Right ventricle myocardium superior (tissue), 1 donor: ENCODE measurements around the gene LITAF. TPM values are rescaled to one million over a fixed set of nuclear protein-coding genes. Genes with fewer than 3 reads are reported as not detected.
A peak's percentile ranks its signal among the peaks of the same experiment; 100 is the strongest.
"Not testable (repeated sequence)": the region's sequence is repeated elsewhere in the genome, so short reads cannot be mapped to it uniquely, and the experiment has no call there.

ENCODE experiments used
- ATAC-seq: fragments of 200-7000 bp; cut with Tn5 transposase; one replicate; pipeline ENCODE4 v1.9.1; 2020; ENCODE audit warnings: mild to moderate bottlenecking; ENCODE audit not compliant: poor library complexity
- DNase-seq: peaks from one replicate; pipeline ENCODE4 v3.0.0-alpha.2; 2020
- intact Hi-C: fragments of 100-400 bp; cut with DNase I; formaldehyde crosslinking; loops from one replicate; pipeline ENCODE4 v1.11.2; 2022
- total RNA-seq: library from RNA; stranded (reverse); fragmentation: NEBNext Ultra II Directional; extraction: Animal tissue kit (Norgen Biotek cat#: 25700); gene quantifications from one replicate; pipeline ENCODE4 v1.2.1, GENCODE V29; 2021
- donor health status: DM: no; HTN: yes; CAD: no; lungs with severe emphysema.

LITAF gene
- total RNA-seq, 1 donor from 2014 or later, result 74.3 TPM

DNA sequence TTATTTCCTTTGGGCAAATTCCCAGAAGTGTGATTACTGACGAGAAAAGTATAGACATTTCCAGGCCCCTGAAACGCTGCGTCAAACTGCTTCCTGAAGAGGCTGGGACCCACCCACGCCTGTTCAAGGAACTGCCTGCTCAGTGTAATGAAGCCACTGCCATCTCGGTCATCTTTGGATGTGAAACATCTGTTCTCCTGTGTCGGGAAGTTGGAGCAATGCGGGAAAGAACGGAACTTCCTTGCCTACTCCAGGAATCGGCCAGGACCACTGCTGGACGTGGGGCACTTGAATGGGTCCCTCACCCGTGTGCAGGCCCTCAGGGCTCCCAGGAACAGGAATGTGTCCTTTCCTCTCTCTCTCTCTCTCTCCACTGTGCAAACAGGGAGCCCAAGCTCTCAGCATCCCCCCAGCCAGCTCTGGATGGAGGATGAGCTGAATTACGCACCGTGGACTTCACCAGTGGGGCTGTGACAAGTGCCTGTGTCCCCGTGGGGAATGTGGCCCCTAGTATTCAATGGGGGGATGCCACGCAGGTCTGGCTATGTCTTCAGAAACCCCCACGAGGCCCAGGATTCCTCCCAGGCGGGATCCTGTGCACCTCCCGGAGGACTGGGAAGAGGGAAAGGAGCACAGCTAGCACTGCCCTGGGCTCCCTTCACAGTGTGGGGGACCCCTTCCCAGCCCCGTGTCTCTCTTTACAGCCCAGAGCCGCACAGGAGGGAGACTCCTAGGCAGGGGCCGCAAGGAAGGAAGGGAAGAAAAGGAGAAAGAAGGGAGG, 18.3 kb upstream of the LITAF start:
- intact Hi-C loops, result no loop called here
- ATAC-seq (peak; percentile 89), DNase-seq (peak; percentile 70)

DNA sequence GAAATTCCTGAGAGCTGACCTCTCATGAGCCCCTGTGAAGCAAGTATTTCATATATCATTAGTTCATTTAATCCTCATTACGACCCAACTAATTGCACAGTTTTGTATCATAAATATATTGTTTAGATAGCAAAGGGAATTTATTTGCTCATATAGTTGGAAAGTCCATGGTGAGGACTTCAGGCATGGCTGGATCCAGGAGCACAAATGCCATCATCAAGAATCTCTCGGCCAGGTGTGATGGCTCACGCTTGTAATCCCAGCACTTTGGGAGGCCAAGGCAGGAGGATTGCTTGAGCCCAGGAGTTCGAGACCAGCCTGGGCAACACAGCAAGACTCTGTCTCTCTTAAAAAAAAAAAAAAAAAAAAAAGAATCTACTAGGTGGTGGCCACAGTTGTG, 17.6 kb upstream of the LITAF start:
- DNase-seq, ATAC-seq, intact Hi-C loops: not testable (repeated sequence)

DNA sequence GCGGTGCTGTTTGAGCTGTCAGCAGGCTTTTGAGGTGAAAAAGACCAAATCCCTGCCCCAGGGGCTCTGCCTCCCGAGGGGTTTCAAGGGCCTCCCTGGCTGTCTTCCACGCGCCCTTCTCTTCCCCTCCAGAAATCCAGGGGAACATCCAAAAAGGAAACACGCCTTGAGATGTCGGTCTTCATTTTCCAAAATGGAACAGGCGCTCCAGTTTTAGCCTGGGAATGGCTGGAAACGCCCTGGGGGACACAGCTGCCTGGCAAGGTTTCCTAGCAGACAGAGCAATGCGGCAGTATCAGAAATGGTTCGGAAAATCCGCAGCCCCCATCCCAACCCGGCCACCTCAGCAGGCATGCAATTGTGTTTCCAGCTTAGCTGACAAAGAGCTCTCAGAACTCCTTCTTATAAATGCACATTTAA, 16.6 kb upstream of the LITAF start:
- peak; percentile 40 for ATAC-seq
- DNase-seq, result peak; percentile 65
- intact Hi-C loops, result no loop called here

DNA sequence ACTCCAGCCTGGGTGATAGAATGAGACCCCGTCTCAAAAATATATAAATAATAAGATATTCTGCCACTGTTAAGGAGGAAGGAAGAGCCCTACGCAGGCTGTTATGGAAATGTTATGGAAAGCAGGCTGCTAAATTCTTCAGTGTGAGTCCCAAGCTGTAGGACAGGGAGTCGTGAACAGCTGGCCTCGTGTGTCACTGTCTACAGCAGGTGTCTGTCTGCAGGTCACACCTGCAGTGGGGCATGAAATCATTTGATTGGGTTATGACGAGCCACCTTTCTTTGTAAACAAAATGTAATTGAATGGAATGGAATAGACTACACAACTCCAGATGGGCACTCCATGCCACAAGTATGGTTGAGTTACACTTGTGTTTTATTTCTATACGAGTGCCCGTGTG, 15.6 kb upstream of the LITAF start:
- no peak for ATAC-seq
- intact Hi-C loops, result no loop called here
- no peak for DNase-seq

DNA sequence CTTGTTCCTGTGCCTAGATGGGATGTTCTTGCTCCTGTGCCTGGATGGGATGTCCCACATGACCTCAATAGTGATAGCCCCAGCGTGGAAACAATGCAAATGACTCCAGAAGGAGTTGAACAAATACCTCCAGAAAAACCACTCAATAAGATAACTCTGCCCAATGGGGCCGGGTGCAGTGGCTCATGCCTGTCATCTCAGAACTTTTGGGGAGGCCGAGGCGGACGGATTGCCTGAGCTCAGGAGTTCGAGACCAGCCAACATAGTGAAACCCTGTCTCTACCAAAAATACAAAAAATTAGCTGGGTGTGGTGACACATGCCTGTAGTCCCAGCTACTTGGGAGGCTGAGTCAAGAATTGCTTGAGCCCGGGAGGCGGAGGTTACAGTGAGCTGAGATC, 15.2 kb upstream of the LITAF start:
- ATAC-seq (no peak), DNase-seq (no peak)
- intact Hi-C loops, result no loop called here

DNA sequence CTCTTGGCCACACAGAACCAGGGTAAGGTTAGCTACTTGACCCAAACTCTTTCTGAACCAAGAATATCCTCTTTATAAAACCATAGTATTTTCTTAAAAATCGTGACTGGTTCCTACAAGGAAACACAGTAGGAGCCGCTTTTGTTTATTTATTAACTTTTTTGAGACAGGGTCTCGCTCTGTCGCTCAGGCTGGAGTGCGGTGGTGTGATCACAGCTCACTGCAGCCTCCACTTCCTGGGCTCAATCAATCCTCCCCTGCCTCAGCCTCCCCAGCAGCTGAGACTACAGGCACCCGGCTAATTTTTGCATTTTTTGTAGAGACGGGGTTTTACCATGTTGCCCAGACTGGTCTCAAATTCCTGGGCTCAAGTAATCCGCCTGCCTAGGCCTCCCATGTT, 14.7 kb upstream of the LITAF start:
- intact Hi-C loops, result no loop called here
- DNase-seq, result no peak
- no peak for ATAC-seq

DNA sequence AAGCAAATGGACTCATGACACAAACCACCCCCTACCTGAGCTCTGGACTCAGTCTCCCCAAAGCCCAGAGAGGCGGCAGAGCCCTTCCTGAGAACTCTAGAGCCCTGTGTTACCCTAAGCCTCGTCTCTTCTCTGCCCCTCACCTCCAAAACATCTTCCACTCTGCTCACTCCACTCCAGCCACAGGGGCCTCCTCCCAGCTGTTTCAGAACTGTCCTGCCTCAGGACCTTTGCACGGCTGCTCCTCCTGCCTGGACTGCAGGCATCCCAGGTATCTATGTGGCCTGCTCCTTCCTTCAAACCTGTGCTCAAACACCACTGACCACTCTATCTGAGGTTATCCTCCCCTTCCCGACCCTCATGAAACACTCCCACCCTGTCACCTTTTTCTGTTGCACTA, 12.9 kb upstream of the LITAF start:
- ATAC-seq, result no peak
- intact Hi-C loops, result no loop called here
- no peak for DNase-seq

DNA sequence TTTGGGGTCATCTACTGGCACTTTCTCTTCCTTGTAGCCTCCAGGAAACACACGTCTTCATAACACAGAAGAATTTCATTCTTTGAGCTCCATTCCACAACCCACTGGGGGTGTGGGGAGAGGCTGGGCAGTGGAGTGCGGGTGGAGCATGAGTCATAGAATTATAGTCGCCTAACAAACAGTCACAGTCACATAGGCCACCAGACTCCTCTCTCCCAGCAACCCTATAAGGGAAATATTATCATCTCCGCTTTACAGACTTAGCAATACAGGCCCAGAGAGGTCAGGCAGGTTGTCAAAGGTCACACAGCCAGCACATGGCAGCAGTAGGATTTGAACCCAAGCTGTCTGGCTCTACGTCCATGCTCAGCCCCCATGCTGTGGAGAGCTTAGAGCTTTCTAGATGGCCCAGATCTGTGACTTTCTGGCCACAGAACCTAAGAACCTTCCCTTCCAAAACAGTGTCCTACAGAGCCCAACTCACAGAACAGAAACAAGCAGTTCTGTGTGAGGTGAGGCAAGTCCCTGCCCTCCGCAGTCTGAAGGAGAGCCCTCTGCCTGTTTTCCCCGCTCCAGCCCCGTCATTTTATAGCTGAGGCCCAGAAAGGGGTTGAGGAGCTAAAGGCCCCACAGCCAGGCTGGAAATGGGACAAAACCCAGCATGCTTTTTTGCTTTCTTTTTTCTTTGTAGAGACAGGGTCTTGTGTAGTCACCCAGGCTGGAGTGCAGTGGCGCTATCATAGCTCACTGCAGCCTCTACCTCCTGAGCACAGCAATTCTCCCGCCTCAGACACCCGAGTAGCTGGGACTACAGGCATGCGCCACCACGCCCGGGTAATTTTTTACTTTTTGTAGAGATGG, 10.7 kb upstream of the LITAF start:
- ATAC-seq (no peak), DNase-seq (no peak)
- intact Hi-C loops, result no loop called here

DNA sequence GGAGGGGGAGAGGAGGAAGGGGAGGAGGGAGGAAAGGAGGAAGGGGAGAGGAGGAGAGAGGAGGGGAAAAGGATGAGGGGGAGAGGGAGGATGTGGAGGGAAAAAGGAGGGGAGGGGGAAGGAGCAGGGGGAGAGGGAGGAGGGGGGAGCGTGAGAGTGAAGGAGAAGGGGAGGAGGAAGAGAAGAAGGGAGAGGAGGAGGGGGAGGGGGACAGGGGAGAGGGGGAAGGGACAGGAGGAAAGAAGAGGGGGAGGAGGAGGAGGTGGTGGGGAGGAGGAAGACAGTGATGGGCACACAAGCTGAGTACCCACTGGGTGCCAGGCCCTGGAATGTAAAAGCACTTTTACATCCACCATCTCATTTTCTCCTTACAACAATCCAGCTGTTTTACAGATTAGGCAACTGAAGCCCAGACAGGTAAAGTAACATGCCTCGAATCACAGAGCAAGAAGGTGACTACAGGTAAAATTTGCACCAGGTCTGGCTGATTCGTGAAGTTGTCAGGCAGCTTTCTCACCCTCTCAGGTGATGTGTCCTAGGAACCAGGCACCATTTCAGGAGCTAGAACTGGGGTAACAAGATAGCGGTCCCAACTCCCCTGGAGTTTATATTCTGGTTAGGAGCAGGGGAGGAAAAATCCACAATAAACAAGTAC, 10.0 kb upstream of the LITAF start:
- DNase-seq (no peak), ATAC-seq (no peak)
- intact Hi-C loops, result no loop called here

DNA sequence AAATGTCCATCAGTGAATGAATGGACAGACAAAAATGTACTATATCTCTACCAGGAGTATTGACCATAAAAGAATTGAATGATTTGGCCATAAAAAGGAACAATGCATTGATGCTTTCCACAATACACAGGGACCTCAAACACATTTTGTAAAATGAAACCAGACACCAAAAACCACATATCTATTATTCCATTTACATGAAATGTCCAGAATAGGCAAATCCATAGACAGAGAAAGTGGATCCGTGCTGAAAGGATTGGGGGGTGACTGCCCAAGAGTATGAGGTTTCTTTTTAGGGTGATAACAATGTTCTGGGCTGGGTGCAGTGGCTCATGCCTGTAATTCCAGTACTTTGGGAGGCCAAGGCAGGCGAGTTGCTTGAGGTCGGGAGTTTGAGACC, 6.9 kb upstream of the LITAF start:
- DNase-seq, result no peak
- intact Hi-C loops, result no loop called here
- no peak for ATAC-seq

DNA sequence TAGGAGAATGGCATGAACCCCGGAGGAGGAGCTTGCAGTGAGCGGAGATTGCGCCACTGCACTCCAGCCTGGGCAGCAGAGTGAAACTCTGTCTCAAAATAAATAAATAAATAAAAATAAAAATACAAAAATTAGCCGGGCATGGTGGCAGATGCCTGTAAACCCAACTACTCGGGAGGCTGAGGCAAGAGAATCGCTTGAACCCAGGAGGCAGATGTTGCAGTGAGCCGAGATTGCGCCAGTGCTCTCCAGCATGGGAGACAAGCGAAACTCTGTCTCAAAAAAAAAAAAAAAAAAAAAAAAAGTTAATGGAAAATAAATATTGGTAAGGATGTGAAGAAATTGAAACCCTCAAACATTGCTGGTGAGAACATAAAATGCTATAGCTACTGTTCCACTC, 6.4 kb upstream of the LITAF start:
- intact Hi-C loops, ATAC-seq, DNase-seq: not testable (repeated sequence)

DNA sequence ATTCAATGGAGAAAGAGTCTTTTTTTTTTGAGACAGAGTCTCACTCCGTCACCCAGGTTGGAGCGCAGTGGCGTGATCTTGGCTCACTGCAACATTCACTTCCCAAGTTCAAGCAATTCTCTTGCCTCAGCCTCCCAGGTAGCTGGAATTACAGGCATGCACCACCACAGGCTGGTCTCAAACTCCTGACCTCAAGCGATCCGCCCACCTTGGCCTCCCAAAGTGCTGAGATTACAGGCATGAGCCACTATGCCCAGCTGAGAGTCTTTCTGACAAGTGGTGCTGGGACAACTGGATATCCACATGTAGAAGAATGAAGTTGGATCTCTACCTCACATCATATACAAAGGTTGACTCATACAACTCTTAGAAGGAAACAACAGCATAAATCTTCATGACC, 4.9 kb upstream of the LITAF start:
- not testable (repeated sequence) for DNase-seq

DNA sequence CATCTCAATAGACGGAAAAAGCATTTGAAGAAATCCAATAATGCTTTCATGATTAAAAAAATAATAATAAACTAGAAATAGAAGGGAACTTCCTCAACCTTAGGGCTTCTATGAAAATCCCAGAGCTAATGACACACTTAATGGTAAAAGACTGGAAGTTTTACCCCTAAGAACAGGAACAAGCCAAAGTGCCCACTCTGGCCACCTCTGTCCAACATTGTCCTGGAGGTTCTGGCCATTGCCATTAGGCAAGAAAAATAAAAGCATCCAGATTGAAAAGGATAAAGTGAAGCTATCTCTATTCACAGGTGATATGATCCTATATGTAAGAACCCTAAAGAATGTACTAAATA, 2.5 kb upstream of the LITAF start:
- ATAC-seq (no peak), DNase-seq (no peak)
- intact Hi-C loops, result no loop called here

More for the DNA sequence above, 4.9 kb upstream of the LITAF start:
- intact Hi-C loops, ATAC-seq: not testable (repeated sequence)

DNA sequence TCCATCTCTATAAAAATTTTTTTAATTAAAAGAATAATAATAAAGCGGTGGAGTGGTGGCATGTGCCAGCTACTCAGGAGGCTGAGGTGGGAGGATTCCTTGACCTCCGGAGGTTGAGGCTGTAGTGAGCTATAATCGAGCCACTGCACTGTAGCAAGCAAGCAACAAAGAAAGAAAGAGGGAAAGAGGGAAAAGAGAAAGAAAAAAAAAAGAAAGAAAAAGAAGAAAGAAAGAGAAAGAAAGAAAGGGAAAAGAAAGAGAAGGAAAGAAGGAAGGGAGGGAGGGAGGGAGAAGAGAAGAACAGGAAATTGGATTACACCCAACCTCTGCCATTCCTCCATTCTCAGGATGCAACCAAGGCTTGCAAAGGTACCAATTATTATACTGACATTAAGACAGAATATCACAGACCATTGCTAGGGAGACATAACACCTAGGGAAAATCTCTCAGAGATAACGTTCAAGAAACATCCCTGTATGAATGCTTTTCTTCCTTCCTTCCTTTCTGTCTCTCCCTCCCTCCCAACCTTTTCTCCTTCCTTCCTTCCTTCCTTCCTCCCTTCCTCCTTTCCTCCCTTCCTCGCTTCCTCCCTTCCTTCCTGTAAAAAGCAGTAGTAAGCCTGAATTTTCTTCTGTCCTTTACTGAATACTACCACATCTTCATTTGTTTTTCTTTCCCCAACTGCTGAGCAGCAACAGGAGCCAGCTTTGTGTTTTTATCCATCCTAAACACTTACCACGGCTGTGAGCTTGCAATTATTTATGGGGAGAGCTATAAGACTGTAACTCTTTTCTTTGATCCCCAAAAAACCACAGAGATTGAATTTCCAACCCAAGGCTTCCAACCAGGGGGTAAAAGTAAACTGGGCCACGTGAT, 1.8 kb upstream of the LITAF start:
- ATAC-seq, result no peak
- intact Hi-C loops, result no loop called here
- DNase-seq, result no peak

DNA sequence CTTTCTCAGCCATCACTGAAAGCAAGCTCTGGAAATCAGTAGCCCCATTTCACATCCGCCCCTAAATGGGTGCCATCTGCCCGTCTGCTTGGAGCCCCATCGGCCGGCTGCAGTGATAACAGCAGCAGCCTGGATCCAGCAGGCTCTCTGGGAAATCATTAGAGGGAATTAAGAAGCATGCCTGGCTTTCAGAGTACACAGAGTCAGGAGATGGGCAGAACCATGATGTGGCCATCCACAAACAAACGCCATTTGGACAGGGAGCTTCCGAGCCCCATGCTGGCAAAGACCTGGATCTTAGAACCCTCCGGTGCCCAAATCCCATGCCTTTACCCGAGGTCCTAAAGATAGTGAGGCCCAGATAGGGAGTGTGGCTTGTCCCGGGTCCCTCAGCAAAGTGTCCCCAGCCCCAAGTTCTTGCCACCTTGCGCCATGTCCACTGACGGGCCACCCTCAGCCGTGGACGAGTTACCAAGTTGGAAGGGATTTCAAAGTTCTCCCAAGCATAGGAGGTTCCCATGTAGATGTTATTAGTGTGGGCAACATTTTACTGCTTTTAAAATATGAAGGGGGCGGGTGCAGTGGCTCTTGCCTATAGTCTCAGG, 1.0 kb upstream of the LITAF start:
- no peak for DNase-seq
- ATAC-seq, result no peak
- intact Hi-C loops, result no loop called here

DNA sequence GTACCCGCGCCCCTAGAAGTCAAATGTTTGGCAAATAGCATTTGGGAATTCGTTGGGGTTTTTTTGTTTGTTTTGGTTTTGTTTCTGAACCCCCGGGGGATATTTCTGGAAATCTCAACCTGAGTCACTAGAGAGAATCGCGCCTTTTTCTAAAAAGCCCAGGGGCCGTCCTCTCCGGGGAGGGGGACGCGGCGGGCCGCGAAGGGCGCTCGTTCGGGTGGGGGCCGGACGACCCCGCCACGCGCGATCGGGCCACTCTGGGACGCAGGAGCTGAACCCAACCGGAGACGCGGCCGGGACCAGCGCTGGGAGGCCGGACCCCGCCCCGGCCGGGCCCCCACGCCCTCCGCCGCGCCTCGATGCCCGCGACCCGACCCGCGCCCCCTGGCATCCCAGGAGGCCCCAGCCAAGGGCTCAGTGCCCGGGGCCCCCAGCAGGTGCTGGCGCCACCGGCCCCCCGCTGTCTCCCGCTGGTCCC, 302 bp downstream of the LITAF start:
- ATAC-seq (peak; percentile 21), DNase-seq (no peak)
- intact Hi-C loops, result no loop called here

DNA sequence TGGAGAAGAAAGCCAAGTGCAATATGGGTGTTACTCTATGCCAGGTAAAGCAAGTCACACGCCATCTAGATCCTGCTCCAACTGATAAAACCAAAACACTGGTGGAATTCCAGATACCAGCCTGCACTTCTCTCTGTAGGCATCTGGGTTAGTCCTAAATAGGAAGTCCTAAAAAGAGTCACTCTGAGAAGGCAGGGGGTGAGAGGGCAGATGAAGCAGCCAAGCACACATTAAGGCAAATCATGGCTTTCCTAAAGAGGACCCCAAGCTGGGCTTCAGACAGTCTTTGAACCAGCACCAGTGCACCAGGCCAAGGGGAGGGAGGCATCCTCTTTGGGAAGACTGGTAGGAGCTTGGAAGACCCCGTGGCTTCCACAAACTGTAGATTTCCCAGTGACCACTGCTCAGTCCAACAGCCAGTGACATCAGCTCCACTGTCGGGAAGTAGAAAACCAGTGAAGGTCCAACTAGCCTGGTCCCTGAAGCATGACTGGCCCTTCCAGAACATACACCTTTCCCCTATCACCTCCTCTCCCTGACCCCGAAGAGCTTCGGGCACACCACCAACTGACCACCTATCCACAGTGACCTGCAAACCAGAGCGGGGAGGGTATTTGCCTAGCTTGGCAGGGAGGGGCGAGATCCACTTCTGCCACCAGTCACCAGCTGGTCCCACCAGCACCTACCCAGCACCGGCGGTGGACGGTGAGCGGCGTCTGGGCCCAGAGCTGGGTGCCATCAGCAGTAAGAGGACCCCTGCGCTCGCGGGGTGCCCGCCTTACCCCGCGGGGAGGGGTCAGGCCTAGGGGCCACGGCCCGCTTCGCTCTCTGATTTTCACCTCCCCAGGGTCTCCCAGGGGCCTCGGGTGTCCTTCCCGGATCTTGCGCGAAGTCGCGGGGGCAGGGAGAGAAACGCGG, 1.0 kb downstream of the LITAF start:
- intact Hi-C loops, result no loop called here
- DNase-seq (no peak), ATAC-seq (peak; percentile 25)
